ENCODE results near the gene PGLYRP1.

PGLYRP1 gene
- long read RNA-seq, donor 1 = 0 reads
- long read RNA-seq, donor 2 = 0 reads
- long read RNA-seq, donor 3 = 0 reads
- long read RNA-seq, donor 4 = 0 reads
- long read RNA-seq, donor 5 = 0 reads
- long read RNA-seq, donor 6 = 0 reads
- long read RNA-seq, donor 7 = 0 reads
- long read RNA-seq, donor 8 = 0 reads

- DNase-seq = no peak
These were observed at the start of gene PGLYRP1 for GRCh38 chr19:46022431-46023310. PGLYRP1 (minus strand) TSS chr19:46023053; CDS start chr19:46023021, 32 bp downstream.

GRCh38 chr19:46069806-46070341 is 47.0 kb upstream of the PGLYRP1 start:
- DNase-seq = no peak

- no peak for DNase-seq
These were observed 45.7 kb upstream of the PGLYRP1 start for GRCh38 chr19:46068345-46069258.

GRCh38 chr19:46067691-46068090 is 44.8 kb upstream of the PGLYRP1 start:
- no peak for DNase-seq

- no peak for DNase-seq
These were observed 43.6 kb upstream of the PGLYRP1 start for GRCh38 chr19:46066471-46066870.

GRCh38 chr19:46065486-46066071 is 42.7 kb upstream of the PGLYRP1 start:
- DNase-seq = no peak

- DNase-seq = no peak
These were observed 40.3 kb upstream of the PGLYRP1 start for GRCh38 chr19:46063201-46063600.

GRCh38 chr19:46060012-46060411 is 37.2 kb upstream of the PGLYRP1 start:
- DNase-seq = no peak

GRCh38 chr19:46058778-46059177 is 35.9 kb upstream of the PGLYRP1 start:
- no peak for DNase-seq

- no peak for DNase-seq
These were observed 33.7 kb upstream of the PGLYRP1 start for GRCh38 chr19:46056536-46056935.

- DNase-seq = no peak
These were observed 30.0 kb upstream of the PGLYRP1 start for GRCh38 chr19:46052896-46053295.

- DNase-seq = no peak
These were observed 26.7 kb upstream of the PGLYRP1 start for GRCh38 chr19:46049597-46049996.

GRCh38 chr19:46043519-46043918 is 20.7 kb upstream of the PGLYRP1 start:
- no peak for DNase-seq

GRCh38 chr19:46042252-46042883 is 19.5 kb upstream of the PGLYRP1 start:
- DNase-seq = no peak

GRCh38 chr19:46040952-46041500 is 18.2 kb upstream of the PGLYRP1 start, which contains the start of gene IGFL4:
IGFL4 (minus strand) TSS chr19:46041002; CDS start chr19:46040962, 40 bp downstream.
- DNase-seq = no peak

GRCh38 chr19:46040125-46040524 is 17.3 kb upstream of the PGLYRP1 start:
- no peak for DNase-seq

GRCh38 chr19:46036744-46037128 is 13.9 kb upstream of the PGLYRP1 start:
- no peak for DNase-seq

GRCh38 chr19:46035986-46036743 is 13.3 kb upstream of the PGLYRP1 start:
- DNase-seq = no peak

- no peak for DNase-seq
These were observed 12.7 kb upstream of the PGLYRP1 start for GRCh38 chr19:46035546-46035945.

- no peak for DNase-seq
These were observed 10.5 kb upstream of the PGLYRP1 start for GRCh38 chr19:46033401-46033800.
